Fibroblast of lung (primary cell): ENCODE measurements around the gene KRTAP10-1. TPM values are rescaled to one million over a fixed set of nuclear protein-coding genes. Genes with fewer than 3 reads are reported as not detected.

ENCODE experiments used
- DNase-seq, 2 donors: peaks; one replicate each; pipeline versions ENCODE4 v3.0.0 to v3.0.0-alpha.2; 2010; ENCODE audit warnings: low read depth in 2 of 2
- H2AFZ ChIP-seq: 2 replicates; pipeline ENCODE4 v1.5.1; 2012; ENCODE audit warnings: low read length, control low read depth, inconsistent platforms
- H3K27ac ChIP-seq: 2 replicates; pipeline ENCODE4 v1.5.1; 2011; ENCODE audit warnings: low read length, control low read depth; ENCODE audit not compliant: insufficient read depth
- H3K27me3 ChIP-seq: 2 replicates; pipeline ENCODE4 v1.5.1; 2011; ENCODE audit warnings: mild to moderate bottlenecking, low read length; ENCODE audit not compliant: control insufficient read depth, insufficient read depth
- H3K36me3 ChIP-seq: 2 replicates; pipeline ENCODE4 v1.5.1; 2011; ENCODE audit warnings: low read length; ENCODE audit not compliant: control insufficient read depth, insufficient read depth
- H3K4me1 ChIP-seq: 2 replicates; pipeline ENCODE4 v1.5.1; 2011; ENCODE audit warnings: low read length; ENCODE audit not compliant: control insufficient read depth, insufficient read depth; ENCODE audit errors: extremely low read depth
- H3K4me2 ChIP-seq: 2 replicates; pipeline ENCODE4 v1.5.1; 2011; ENCODE audit warnings: low read length, control low read depth; ENCODE audit not compliant: insufficient read depth; ENCODE audit errors: extremely low read depth
- H3K4me3 ChIP-seq, 4 experiments: fragments of 200-600 bp in 1 of 4; sonication (generic) in 1 of 4; replicated peaks in 1 of 4; 2 replicates each; pipeline ENCODE4 v1.5.1; 2011 to 2016; ENCODE audit warnings: low read length in 4 of 4, low read depth in 3 of 4, mild to moderate bottlenecking in 3 of 4, control low read depth in 2 of 4, inconsistent platforms in 1 of 4, mixed read lengths in 1 of 4; ENCODE audit not compliant: insufficient read depth in 1 of 4; ENCODE audit errors: control extremely low read depth in 1 of 4
- H3K79me2 ChIP-seq: 2 replicates; pipeline ENCODE4 v1.5.1; 2012; ENCODE audit warnings: mild to moderate bottlenecking, low read length, inconsistent platforms; ENCODE audit not compliant: control insufficient read depth, insufficient read depth
- H3K9ac ChIP-seq: 2 replicates; pipeline ENCODE4 v1.5.1; 2011; ENCODE audit warnings: mild to moderate bottlenecking, low read length, control low read depth; ENCODE audit not compliant: insufficient read depth
- H3K9me3 ChIP-seq: 2 replicates; pipeline ENCODE4 v1.5.1; 2012; ENCODE audit warnings: low read depth, low read length; ENCODE audit not compliant: control insufficient read depth, insufficient read depth
- H4K20me1 ChIP-seq: 2 replicates; pipeline ENCODE4 v1.5.1; 2011; ENCODE audit warnings: low read length; ENCODE audit not compliant: control insufficient read depth, insufficient read depth; ENCODE audit errors: extremely low read depth
- EZH2 ChIP-seq: IDR thresholded peaks from 2 replicates; pipeline ENCODE4 v1.5.1; 2012; ENCODE audit warnings: low read length, control low read depth, mild to moderate bottlenecking; ENCODE audit errors: missing control alignments
- polyA plus RNA-seq, 2 donors: library from polyadenylated mRNA; depleted of rRNA in 1 of 2; stranded (reverse) in 1 of 2; unstranded in 1 of 2; fragments of >200 nt; gene quantifications; 2 replicates each; pipeline ENCODE4 v1.2.1, GENCODE V29; 2011 to 2012; ENCODE audit warnings: missing spikeins in 1 of 2
- total RNA-seq: library from RNA; depleted of rRNA; stranded (reverse); fragments of >200 nt; gene quantifications from 2 replicates; pipeline ENCODE4 v1.2.1, GENCODE V29; 2014
- TF ChIP-seq, protein P1 (sequence below), 2 donors: IDR thresholded peaks in 1 of 2; conservative IDR thresholded peaks in 1 of 2; 1 replicate in 1 of 2; 2 replicates in 1 of 2; pipeline ENCODE4 v1.5.1; 2011 to 2012; ENCODE audit warnings: low read length in 2 of 2, control low read depth in 1 of 2, inconsistent platforms in 1 of 2, low read depth in 1 of 2, mild to moderate bottlenecking in 1 of 2

The KRTAP10-1 gene
- total and polyA plus RNA-seq, 2 donors (not counting 1 experiment from before 2014, with no cell fraction given): not detected

DNA sequence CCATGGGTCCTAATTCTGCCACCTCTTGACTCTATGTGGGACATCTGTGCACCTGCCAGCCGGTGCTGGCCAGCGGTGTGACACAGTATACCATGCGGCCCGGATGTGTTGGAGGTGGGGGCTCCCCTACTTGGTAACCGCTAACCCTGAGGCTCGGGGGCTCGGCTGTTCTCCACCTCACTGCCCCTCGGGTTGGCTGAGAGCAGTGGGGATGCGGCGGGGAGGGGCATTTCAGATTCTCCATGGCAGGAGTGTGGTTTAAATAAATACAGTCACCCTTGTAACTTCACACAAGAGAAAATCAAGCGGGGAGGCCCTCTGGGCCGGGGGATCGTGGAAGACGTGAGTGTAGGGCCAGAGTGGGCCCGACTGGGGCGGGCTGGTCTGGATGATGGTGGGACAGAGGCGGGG is 11.0 kb downstream of the KRTAP10-1 start:
- Histone ChIP-seq H3K79me2 (no peaks in the 10 kb centered on the region), H3K9me3 (no peaks in the 10 kb centered on the region), H3K36me3 (no peaks in the 10 kb centered on the region)

DNA sequence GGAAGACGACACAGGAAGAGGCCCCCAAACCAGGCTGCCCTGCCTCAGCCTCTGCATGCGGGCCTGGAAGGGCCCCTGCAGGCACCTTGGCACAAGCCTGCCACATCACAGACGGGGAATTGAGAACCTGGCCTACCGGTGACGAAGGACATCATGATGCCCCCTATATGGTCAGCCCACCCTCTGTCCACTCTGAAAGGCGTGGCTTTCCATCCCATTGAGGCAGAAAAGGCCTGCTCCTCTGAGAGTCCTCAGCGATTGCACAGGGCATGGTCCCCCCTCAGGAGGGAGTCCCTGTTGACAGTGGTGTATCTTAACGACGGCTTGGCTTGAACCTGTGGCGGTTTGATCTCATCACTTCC is 11.4 kb downstream of the KRTAP10-1 start:
- H3K4me3 ChIP-seq: no peak overlapping the region
- H3K36me3 ChIP-seq: no peaks in the 10 kb centered on the region
- H3K9ac ChIP-seq: no peak overlapping the region
- H2AFZ ChIP-seq: no peak overlapping the region
- no peaks in the 10 kb centered on the region for H3K4me1 ChIP-seq
- H3K9me3 ChIP-seq: no peaks in the 10 kb centered on the region
- H3K79me2 ChIP-seq: no peaks in the 10 kb centered on the region
- no peak overlapping the region for H3K27ac ChIP-seq
- H4K20me1 ChIP-seq: no peaks in the 10 kb centered on the region
- no peak for TF ChIP-seq EZH2
- TF ChIP-seq, protein P1, sequence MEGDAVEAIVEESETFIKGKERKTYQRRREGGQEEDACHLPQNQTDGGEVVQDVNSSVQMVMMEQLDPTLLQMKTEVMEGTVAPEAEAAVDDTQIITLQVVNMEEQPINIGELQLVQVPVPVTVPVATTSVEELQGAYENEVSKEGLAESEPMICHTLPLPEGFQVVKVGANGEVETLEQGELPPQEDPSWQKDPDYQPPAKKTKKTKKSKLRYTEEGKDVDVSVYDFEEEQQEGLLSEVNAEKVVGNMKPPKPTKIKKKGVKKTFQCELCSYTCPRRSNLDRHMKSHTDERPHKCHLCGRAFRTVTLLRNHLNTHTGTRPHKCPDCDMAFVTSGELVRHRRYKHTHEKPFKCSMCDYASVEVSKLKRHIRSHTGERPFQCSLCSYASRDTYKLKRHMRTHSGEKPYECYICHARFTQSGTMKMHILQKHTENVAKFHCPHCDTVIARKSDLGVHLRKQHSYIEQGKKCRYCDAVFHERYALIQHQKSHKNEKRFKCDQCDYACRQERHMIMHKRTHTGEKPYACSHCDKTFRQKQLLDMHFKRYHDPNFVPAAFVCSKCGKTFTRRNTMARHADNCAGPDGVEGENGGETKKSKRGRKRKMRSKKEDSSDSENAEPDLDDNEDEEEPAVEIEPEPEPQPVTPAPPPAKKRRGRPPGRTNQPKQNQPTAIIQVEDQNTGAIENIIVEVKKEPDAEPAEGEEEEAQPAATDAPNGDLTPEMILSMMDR (conservative IDR thresholded peaks at IDR 0.05 in 1 of 2, IDR thresholded peaks at IDR 0.05 in 1 of 2; ENCODE audit: low read depth in 1 of 2, low read length in 2 of 2): no peak
- no peak overlapping the region for H3K4me2 ChIP-seq
- DNase-seq: no peak
- H3K27me3 ChIP-seq: no peaks in the 10 kb centered on the region

More for the DNA sequence above, 11.0 kb downstream of the KRTAP10-1 start:
- H3K9ac ChIP-seq: no peak overlapping the region
- no peaks in the 10 kb centered on the region for H4K20me1 ChIP-seq
- no peaks in the 10 kb centered on the region for H3K4me1 ChIP-seq
- H2AFZ ChIP-seq: no peak overlapping the region
- no peak for DNase-seq
- H3K27me3 ChIP-seq: no peaks in the 10 kb centered on the region
- no peak for TF ChIP-seq EZH2
- TF ChIP-seq, protein P1 (conservative IDR thresholded peaks at IDR 0.05 in 1 of 2, IDR thresholded peaks at IDR 0.05 in 1 of 2; ENCODE audit: low read depth in 1 of 2, low read length in 2 of 2): no peak
- H3K4me2 ChIP-seq: no peak overlapping the region
- H3K27ac ChIP-seq: no peak overlapping the region
- H3K4me3 ChIP-seq: no peak overlapping the region

DNA sequence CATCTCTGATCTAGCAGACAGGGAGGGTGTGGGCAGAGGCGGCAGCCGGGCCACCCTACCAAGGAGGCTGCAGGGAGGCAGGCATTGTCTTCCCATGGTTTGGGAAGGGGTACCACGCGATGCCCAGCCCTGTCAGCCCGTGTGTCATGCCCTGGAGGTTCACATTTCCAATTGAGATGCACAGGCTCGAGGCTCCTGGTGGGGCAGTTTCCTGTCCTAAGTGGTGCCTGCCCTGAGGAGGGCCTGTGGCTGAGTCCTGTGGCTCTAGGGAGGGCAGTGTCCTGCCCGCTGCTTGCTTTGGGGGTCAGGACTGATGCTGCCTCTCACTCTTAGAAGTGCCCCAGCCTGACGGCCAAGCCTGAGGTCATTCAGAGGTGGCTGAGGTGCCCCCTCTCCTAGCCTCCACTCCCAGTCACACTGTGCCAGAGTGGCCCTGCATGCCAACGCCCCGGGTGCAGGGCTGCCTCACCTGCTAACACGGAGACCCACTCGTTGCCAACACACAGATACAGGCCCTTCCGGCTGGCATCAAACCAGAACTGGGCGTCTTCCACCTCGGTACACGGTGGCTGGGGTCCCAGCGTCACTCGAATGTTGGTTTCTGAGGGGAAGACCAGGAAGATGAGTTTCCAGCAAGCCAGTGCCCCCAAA is 11.9 kb downstream of the KRTAP10-1 start:
- H3K27ac ChIP-seq: no peak overlapping the region
- H3K4me2 ChIP-seq: no peak overlapping the region
- no peaks in the 10 kb centered on the region for H3K4me1 ChIP-seq
- H3K4me3 ChIP-seq: no peak overlapping the region
- TF ChIP-seq, protein P1 (conservative IDR thresholded peaks at IDR 0.05 in 1 of 2, IDR thresholded peaks at IDR 0.05 in 1 of 2; ENCODE audit: low read depth in 1 of 2, low read length in 2 of 2): no peak
- no peak for TF ChIP-seq EZH2
- no peak for DNase-seq
- no peaks in the 10 kb centered on the region for H3K79me2 ChIP-seq
- no peaks in the 10 kb centered on the region for H3K9me3 ChIP-seq
- H3K36me3 ChIP-seq: no peaks in the 10 kb centered on the region
- no peak overlapping the region for H2AFZ ChIP-seq
- H4K20me1 ChIP-seq: no peaks in the 10 kb centered on the region
- no peak overlapping the region for H3K9ac ChIP-seq
- H3K27me3 ChIP-seq: no peaks in the 10 kb centered on the region
